Erythroblast (primary cell): ENCODE data around the gene CBR3.

Experiments
- GATA1 ChIP-seq: IDR thresholded peaks from 2 replicates; pipeline ENCODE4 v1.6.1; 2011; ENCODE audit warnings: low read depth, mild to moderate bottlenecking, control low read depth, low read length, moderate library complexity
- POLR2A ChIP-seq: IDR thresholded peaks from 2 replicates; pipeline ENCODE4 v1.6.1; 2011; ENCODE audit warnings: mild to moderate bottlenecking, low read length

DNA sequence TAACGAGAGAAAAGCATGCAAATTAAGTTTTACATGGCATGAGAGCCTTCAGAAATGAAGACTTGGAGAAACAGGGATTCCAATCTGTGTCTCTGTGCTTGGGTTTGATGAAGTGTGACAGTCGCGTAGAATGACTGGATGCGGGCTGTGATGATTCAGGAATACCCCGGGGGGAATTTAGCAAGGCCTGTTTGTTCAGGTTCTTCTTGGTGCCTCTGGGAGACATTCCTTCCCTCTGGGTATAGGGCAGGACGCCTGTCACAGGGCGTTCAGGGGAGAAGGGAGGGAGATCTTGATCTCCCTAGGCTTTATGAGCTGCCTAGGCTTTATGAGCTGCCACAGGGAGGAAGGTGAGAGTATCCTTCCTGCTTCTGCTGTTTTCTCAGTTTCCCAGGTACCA is 58.3 kb downstream of the CBR3 start:
- TF ChIP-seq POLR2A (no peak), GATA1 (no peak)
